GM23338 (cell line): ENCODE data around the gene HOXA5. TPM values are rescaled to one million over a fixed set of nuclear protein-coding genes. Genes with fewer than 3 reads are reported as not detected.

Source experiments
- ATAC-seq: fragments of 200-7000 bp; cut with Tn5 transposase; 3 replicates; pipeline ENCODE4 v1.9.1; 2020
- DNase-seq: peaks from one replicate; pipeline ENCODE4 v3.0.0-alpha.2; 2015; ENCODE audit warnings: low spot score
- H2AFZ ChIP-seq: fragments of 200-600 bp; sonication (generic); 2 replicates; pipeline ENCODE4 v1.8.0; 2016; ENCODE audit warnings: antibody characterized with exemption, mild to moderate bottlenecking, moderate library complexity
- H3F3A ChIP-seq: fragments of 200-600 bp; sonication (generic); replicated peaks from 2 replicates; pipeline ENCODE4 v1.8.0; 2017; ENCODE audit warnings: antibody characterized with exemption, mixed run types, low read depth
- H3K27ac ChIP-seq: fragments of 200-600 bp; sonication (generic); 2 replicates; pipeline ENCODE4 v1.6.1; 2016; ENCODE audit warnings: low read depth
- H3K27me3 ChIP-seq: fragments of 200-600 bp; sonication (generic); 2 replicates; pipeline ENCODE4 v1.8.0; 2016; ENCODE audit warnings: mild to moderate bottlenecking, mixed run types, moderate library complexity; ENCODE audit not compliant: insufficient read depth
- H3K36me3 ChIP-seq: fragments of 200-600 bp; sonication (generic); 2 replicates; pipeline ENCODE4 v1.8.0; 2016; ENCODE audit warnings: mild to moderate bottlenecking; ENCODE audit not compliant: insufficient read depth
- H3K4me1 ChIP-seq: fragments of 200-600 bp; sonication (generic); 2 replicates; pipeline ENCODE4 v1.8.0; 2016; ENCODE audit warnings: mild to moderate bottlenecking, moderate library complexity; ENCODE audit not compliant: insufficient read depth
- H3K4me2 ChIP-seq: fragments of 200-600 bp; sonication (generic); 2 replicates; pipeline ENCODE4 v1.7.1; 2017; ENCODE audit warnings: mixed run types
- H3K4me3 ChIP-seq: fragments of 200-600 bp; sonication (generic); 2 replicates; pipeline ENCODE4 v1.6.1; 2016; ENCODE audit warnings: mixed run types
- H3K79me2 ChIP-seq: fragments of 200-600 bp; sonication (generic); replicated peaks from 2 replicates; pipeline ENCODE4 v1.8.0; 2017; ENCODE audit warnings: mild to moderate bottlenecking; ENCODE audit not compliant: insufficient read depth
- H3K9me2 ChIP-seq: fragments of 200-600 bp; sonication (generic); 2 replicates; pipeline ENCODE4 v1.8.0; 2017; ENCODE audit not compliant: insufficient read depth
- H4K20me1 ChIP-seq: fragments of 200-600 bp; sonication (generic); replicated peaks from 2 replicates; pipeline ENCODE4 v1.8.0; 2017; ENCODE audit warnings: mild to moderate bottlenecking; ENCODE audit not compliant: insufficient read depth
- H3K27ac Mint-ChIP-seq: 2 replicates; pipeline ENCODE4 v1.8.0; 2020; ENCODE audit warnings: inconsistent platforms, mild to moderate bottlenecking, moderate library complexity, mixed read lengths
- H3K27me3 Mint-ChIP-seq: 3 replicates; pipeline ENCODE4 v1.8.0; 2022; ENCODE audit warnings: low read depth, mild to moderate bottlenecking, moderate library complexity, mixed read lengths, inconsistent platforms; ENCODE audit not compliant: insufficient read depth, poor library complexity
- H3K36me3 Mint-ChIP-seq: 3 replicates; pipeline ENCODE4 v1.8.0; 2021; ENCODE audit warnings: low read depth, mild to moderate bottlenecking, inconsistent platforms, moderate library complexity, mixed read lengths
- H3K4me1 Mint-ChIP-seq: 3 replicates; pipeline ENCODE4 v1.8.0; 2020; ENCODE audit warnings: mild to moderate bottlenecking, inconsistent platforms, mixed read lengths
- H3K4me3 Mint-ChIP-seq: 3 replicates; pipeline ENCODE4 v1.8.0; 2021; ENCODE audit warnings: moderate library complexity, mild to moderate bottlenecking, inconsistent platforms, mixed read lengths
- H3K9me3 Mint-ChIP-seq: 3 replicates; pipeline ENCODE4 v1.8.0; 2020; ENCODE audit warnings: moderate library complexity, mild to moderate bottlenecking, inconsistent platforms, mixed read lengths
- CTCF ChIP-seq, 2 experiments: fragments of 200-600 bp in 1 of 2; sonication (generic) in 1 of 2; conservative IDR thresholded peaks; 2 replicates each; pipeline versions ENCODE4 v1.5.1 to v1.6.1; 2016 to 2017; ENCODE audit warnings: antibody characterized with exemption in 2 of 2, low read depth in 2 of 2, mild to moderate bottlenecking in 2 of 2, moderate library complexity in 1 of 2
- EZH2 ChIP-seq: fragments of 200-600 bp; sonication (generic); IDR thresholded peaks from one replicate; pipeline ENCODE4 v1.8.0; 2017; ENCODE audit warnings: antibody characterized with exemption, mild to moderate bottlenecking, low read depth; ENCODE audit not compliant: unreplicated experiment
- EZH2phosphoT487 ChIP-seq: fragments of 200-600 bp; sonication (generic); IDR thresholded peaks from one replicate; pipeline ENCODE4 v1.8.1; 2018; ENCODE audit warnings: antibody characterized with exemption; ENCODE audit not compliant: unreplicated experiment
- NANOG ChIP-seq: IDR thresholded peaks from 2 replicates; pipeline ENCODE4 v1.6.1; 2016; ENCODE audit warnings: antibody characterized with exemption, borderline replicate concordance
- POLR2AphosphoS5 ChIP-seq: IDR thresholded peaks from 2 replicates; pipeline ENCODE4 v1.6.1; 2016; ENCODE audit warnings: antibody characterized with exemption, low read depth
- REST ChIP-seq: IDR thresholded peaks from one replicate; pipeline ENCODE4 v1.6.1; 2018; ENCODE audit warnings: antibody characterized with exemption; ENCODE audit not compliant: unreplicated experiment
- STAT1 ChIP-seq: IDR thresholded peaks from one replicate; pipeline ENCODE4 v1.6.1; 2016; ENCODE audit warnings: antibody characterized with exemption; ENCODE audit not compliant: unreplicated experiment
- polyA plus RNA-seq: library from polyadenylated mRNA; unstranded; fragments of >200 nt; fragmentation: Nextera tagmentation; extraction: Ambion mirVana; gene quantifications from 2 replicates; pipeline ENCODE4 v1.2.1, GENCODE V29; 2016
- total RNA-seq: library from RNA; depleted of rRNA; stranded (reverse); fragments of >200 nt; shearing (Covaris generic); gene quantifications from 2 replicates; pipeline ENCODE4 v1.2.3, GENCODE V29; 2014

Gene HOXA5
- total and polyA plus RNA-seq, 2 experiments from 2014 or later = not detected

GRCh38 chr7:27164367-27165088 lies 21.0 kb upstream of the HOXA5 start:
- peaks cover 8% of the 10 kb centered on the region; the same call in 2 of the 3 replicates for H3K9me3 Mint-ChIP-seq
- H3K4me3 Mint-ChIP-seq = no peak overlapping the region; the same call in 2 of the 3 replicates
- H3K27me3 Mint-ChIP-seq = peaks cover 99% of the 10 kb centered on the region

More at GRCh38 chr7:27164367-27165088, 21.0 kb upstream of the HOXA5 start:
- H3K27ac ChIP-seq = no peak overlapping the region
- H4K20me1 ChIP-seq = peaks cover 44% of the 10 kb centered on the region
- H3F3A ChIP-seq = peaks cover 31% of the 10 kb centered on the region
- TF ChIP-seq NANOG = no peak
- peak; percentile 98 for TF ChIP-seq EZH2
- no peak for TF ChIP-seq STAT1
- peak; percentile 93 for TF ChIP-seq EZH2phosphoT487
- peak in 1 of 2 experiments; percentile 37; a peak in 2 of 4 replicates for TF ChIP-seq CTCF (conservative IDR thresholded peaks at IDR 0.05; ENCODE audit: low read depth in 2 of 2)
- no peak for TF ChIP-seq POLR2AphosphoS5
- TF ChIP-seq REST = no peak
- Mint-ChIP-seq H3K4me1 (peaks cover 13% of the 10 kb centered on the region), H3K36me3 (no peaks in the 10 kb centered on the region; the same call in 2 of the 3 replicates), H3K27ac (no peak overlapping the region)
- no peaks in the 10 kb centered on the region; the same call in 1 of the 2 replicates for H3K36me3 ChIP-seq
- H3K4me1 ChIP-seq = no peaks in the 10 kb centered on the region
- ATAC-seq (peak; percentile 17), DNase-seq (peak; percentile 72)
- no peaks in the 10 kb centered on the region for H3K79me2 ChIP-seq
- peaks cover 100% of the 10 kb centered on the region for H3K27me3 ChIP-seq
- peak overlapping the region; percentile 65 for H3K4me2 ChIP-seq
- peak overlapping the region; percentile 85; the same call in 1 of the 2 replicates for H2AFZ ChIP-seq
- H3K9me2 ChIP-seq = no peaks in the 10 kb centered on the region
- peak overlapping the region; percentile 43; the same call in 1 of the 2 replicates for H3K4me3 ChIP-seq
